ENCODE results near the gene HOXD8. TPM values are rescaled to one million over a fixed set of nuclear protein-coding genes. Genes with fewer than 3 reads are reported as not detected.
A peak's percentile ranks its signal among the peaks of the same experiment; 100 is the strongest.

Gene HOXD8
- polyA plus RNA-seq, 1 of the 3 experiments (the other 2 are of a cell fraction), result 6.4 TPM

GRCh38 chr2:176158186-176158591 is 28.7 kb downstream of the HOXD8 start:
- WGBS (ENCODE audit: low lambda C conversion rate), result 24% methylated on average over 18 of the region's 22 CpGs
- no peaks in the 10 kb centered on the region for H3K9me3 ChIP-seq
- no peaks in the 10 kb centered on the region for H3K79me2 ChIP-seq (ENCODE audit: insufficient read depth)
- H3K9ac ChIP-seq, result no peak overlapping the region
- peak; percentile 86 for DNase-seq
- ChIA-PET CTCF (interaction anchor here (1.0 to 6.2 kb wide), 5 partner anchors 11 to 991 kb away, joined by 3 to 53 read pairs (median 4); no protein-coding TSS in a partner anchor), POLR2A (interaction anchor here (1.4 to 2.3 kb wide), 3 partner anchors 19 to 297 kb away, joined by 4 to 9 read pairs (median 5); no protein-coding TSS in a partner anchor)
- peaks cover 0 to 18% of the 10 kb centered on the region in 2 experiments for H3K36me3 ChIP-seq (replicated peaks in 1 of 2; ENCODE audit: control insufficient read depth in 1 of 2, insufficient read depth in 2 of 2, low read length in 1 of 2)
- H3K4me2 ChIP-seq, result peak overlapping the region; percentile 81
- H3K9me2 ChIP-seq, result no peaks in the 10 kb centered on the region
- no peaks in the 10 kb centered on the region for H4K20me1 ChIP-seq (ENCODE audit: insufficient read depth)
- H3K27me3 ChIP-seq (ENCODE audit: insufficient read depth), result no peaks in the 10 kb centered on the region
- peaks cover 0 to 8% of the 10 kb centered on the region in 2 experiments; a peak in 2 of 4 replicates for H3K4me1 ChIP-seq (ENCODE audit: control insufficient read depth in 1 of 2, insufficient read depth in 2 of 2, low read depth in 1 of 2, low read length in 1 of 2)
- peak overlapping the region in 1 of 2 experiments; percentile 89; a peak in 2 of 4 replicates for H3K27ac ChIP-seq (ENCODE audit: low read depth in 2 of 2, low read length in 1 of 2)
- peak overlapping the region; percentile 54 to 71; a peak in 3 of 4 replicates for H3K4me3 ChIP-seq (ENCODE audit: low read depth in 2 of 2, low read length in 1 of 2)
- H2AFZ ChIP-seq (ENCODE audit: low read depth), result peak overlapping the region; percentile 86; the same call in 1 of the 2 replicates
- TF ChIP-seq MEF2A (IDR thresholded peaks at IDR 0.05; ENCODE audit: borderline replicate concordance, low read depth) (no peak), PBX3 (IDR thresholded peaks at IDR 0.05) (no peak), EZH2phosphoT487 (IDR thresholded peaks at IDR 0.05; ENCODE audit: borderline replicate concordance, low read depth) (no peak), ZBTB33 (IDR thresholded peaks at IDR 0.05; ENCODE audit: borderline replicate concordance, low read depth) (no peak), FOXJ3 (CRISPR knock-in tag; IDR thresholded peaks at IDR 0.05) (no peak), MXI1 (IDR thresholded peaks at IDR 0.05; ENCODE audit: low read depth, low read length) (no peak), ELF1 (IDR thresholded peaks at IDR 0.05) (no peak)
- H3F3A ChIP-seq (replicated peaks; ENCODE audit: insufficient read depth), result no peaks in the 10 kb centered on the region

- Histone ChIP-seq H3K9me3 (no peaks in the 10 kb centered on the region), H3K9ac (no peak overlapping the region), H3K9me2 (no peaks in the 10 kb centered on the region), H3K79me2 (ENCODE audit: insufficient read depth) (no peaks in the 10 kb centered on the region), H4K20me1 (ENCODE audit: insufficient read depth) (no peaks in the 10 kb centered on the region), H3K27ac (ENCODE audit: low read depth in 2 of 2, low read length in 1 of 2) (no peak overlapping the region), H3K36me3 (replicated peaks in 1 of 2; ENCODE audit: control insufficient read depth in 1 of 2, insufficient read depth in 2 of 2, low read length in 1 of 2) (peaks cover 0 to 13% of the 10 kb centered on the region in 2 experiments), H2AFZ (ENCODE audit: low read depth) (no peak overlapping the region), H3K4me3 (ENCODE audit: low read depth in 2 of 2, low read length in 1 of 2) (peak overlapping the region in 1 of 2 experiments; percentile 5; a peak in 1 of 4 replicates), H3K4me1 (ENCODE audit: control insufficient read depth in 1 of 2, insufficient read depth in 2 of 2, low read depth in 1 of 2, low read length in 1 of 2) (peaks cover 0 to 8% of the 10 kb centered on the region in 2 experiments; a peak in 2 of 4 replicates), H3K4me2 (no peak overlapping the region), H3K27me3 (ENCODE audit: insufficient read depth) (no peaks in the 10 kb centered on the region), H3F3A (replicated peaks; ENCODE audit: insufficient read depth) (no peaks in the 10 kb centered on the region)
- ChIA-PET POLR2A (interaction anchor here (0.6 to 2.3 kb wide), 4 partner anchors 19 to 296 kb away, joined by 3 to 9 read pairs (median 4); no protein-coding TSS in a partner anchor), CTCF (interaction anchor here (1.0 to 6.2 kb wide), 3 partner anchors 14 to 990 kb away, joined by 3 to 53 read pairs (median 3); no protein-coding TSS in a partner anchor)
- WGBS (ENCODE audit: low lambda C conversion rate), result 80% methylated on average over 24 of the region's 39 CpGs
- DNase-seq, result peak; percentile 73
- TF ChIP-seq NFIC (IDR thresholded peaks at IDR 0.05; ENCODE audit: borderline replicate concordance) (no peak), PBX3 (IDR thresholded peaks at IDR 0.05) (no peak), MEF2A (IDR thresholded peaks at IDR 0.05; ENCODE audit: borderline replicate concordance, low read depth) (no peak), GABPA (IDR thresholded peaks at IDR 0.05; ENCODE audit: low read depth) (no peak), CHD2 (IDR thresholded peaks at IDR 0.05; ENCODE audit: low read length, partially characterized antibody) (no peak), EZH2phosphoT487 (IDR thresholded peaks at IDR 0.05; ENCODE audit: borderline replicate concordance, low read depth) (no peak), USF1 (IDR thresholded peaks at IDR 0.05; ENCODE audit: borderline replicate concordance, low read depth) (no peak), JUND (IDR thresholded peaks at IDR 0.05) (no peak), MXI1 (IDR thresholded peaks at IDR 0.05; ENCODE audit: low read depth, low read length) (no peak), SMC3 (IDR thresholded peaks at IDR 0.05; ENCODE audit: low read depth, low read length) (no peak)
Observed at GRCh38 chr2:176158855-176159662, 29.6 kb downstream of the HOXD8 start.

Measured in SK-N-SH (cell line).